Bronchial epithelial cell (primary cell): Measurements from ENCODE around the gene KCNC4. TPM values are rescaled to one million over a fixed set of nuclear protein-coding genes. Genes with fewer than 3 reads are reported as not detected.

Experiments
- DNase-seq: peaks from one replicate; pipeline ENCODE4 v3.0.0-alpha.2; 2010; ENCODE audit warnings: low read depth
- FAIRE-seq: peaks from 2 replicates; lab custom pipeline; 2011; peaks lifted over from hg19 to GRCh38; lab: Jason Lieb, UNC
- H3K27me3 ChIP-seq: 2 replicates; pipeline ENCODE4 v1.5.1; 2011; ENCODE audit warnings: low read length; ENCODE audit not compliant: control insufficient read depth, insufficient read depth
- H3K36me3 ChIP-seq: 2 replicates; pipeline ENCODE4 v1.5.1; 2011; ENCODE audit warnings: low read length; ENCODE audit not compliant: control insufficient read depth, insufficient read depth
- H3K4me3 ChIP-seq: 2 replicates; pipeline ENCODE4 v1.5.1; 2011; ENCODE audit warnings: mild to moderate bottlenecking, low read depth, low read length, control low read depth
- CTCF ChIP-seq: IDR thresholded peaks from 2 replicates; pipeline ENCODE4 v1.5.1; 2011; ENCODE audit warnings: mild to moderate bottlenecking, moderate library complexity, low read length, control low read depth, inconsistent platforms; ENCODE audit not compliant: insufficient read depth, severe bottlenecking
- total RNA-seq: library from RNA; depleted of rRNA; stranded (reverse); fragments of >200 nt; gene quantifications from 2 replicates; pipeline ENCODE4 v1.2.1, GENCODE V29; 2014

The KCNC4 gene
- total RNA-seq, 1 donor from 2014 or later, result 0.53 TPM

- H3K27me3 ChIP-seq, result peaks cover 1% of the 10 kb centered on the region
- DNase-seq, result no peak
- TF ChIP-seq CTCF, result no peak
- FAIRE-seq, result no peak
- no peaks in the 10 kb centered on the region for H3K36me3 ChIP-seq
- no peak overlapping the region for H3K4me3 ChIP-seq
Measured at GRCh38 chr1:110184446-110184845, 25.7 kb upstream of the KCNC4 start.

GRCh38 chr1:110185181-110185580 lies 24.9 kb upstream of the KCNC4 start:
- H3K27me3 ChIP-seq, result peaks cover 1% of the 10 kb centered on the region
- DNase-seq (no peak), FAIRE-seq (no peak)
- no peak overlapping the region for H3K4me3 ChIP-seq
- TF ChIP-seq CTCF, result no peak
- no peaks in the 10 kb centered on the region for H3K36me3 ChIP-seq

DNA sequence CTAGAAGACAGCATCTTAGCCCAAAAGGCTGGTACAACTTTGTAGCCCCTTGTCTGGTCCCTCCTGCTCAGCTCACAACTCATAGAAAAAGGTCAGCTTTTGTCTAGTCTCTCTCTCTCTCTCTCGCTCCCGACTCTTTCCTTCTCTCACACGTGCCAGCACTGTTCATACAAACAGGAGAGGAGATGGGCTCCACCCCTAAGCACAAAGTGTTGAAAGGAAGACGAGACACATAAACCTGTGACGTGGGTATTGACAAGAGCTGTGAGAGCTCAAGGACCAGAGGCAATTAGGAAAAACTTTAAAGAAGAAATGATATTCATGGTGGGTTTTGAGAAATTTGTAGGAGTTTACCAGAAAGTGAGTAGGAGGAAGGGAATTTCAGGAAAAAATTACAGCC lies 23.6 kb upstream of the KCNC4 start:
- H3K36me3 ChIP-seq, result no peaks in the 10 kb centered on the region
- FAIRE-seq (no peak), DNase-seq (no peak)
- no peak overlapping the region for H3K4me3 ChIP-seq
- TF ChIP-seq CTCF, result no peak
- H3K27me3 ChIP-seq, result peaks cover 1% of the 10 kb centered on the region

- H3K4me3 ChIP-seq, result no peak overlapping the region
- TF ChIP-seq CTCF, result no peak
- DNase-seq (no peak), FAIRE-seq (no peak)
- peaks cover 1% of the 10 kb centered on the region for H3K27me3 ChIP-seq
- H3K36me3 ChIP-seq, result no peaks in the 10 kb centered on the region
Measured at GRCh38 chr1:110187139-110187890, 22.8 kb upstream of the KCNC4 start.

DNA sequence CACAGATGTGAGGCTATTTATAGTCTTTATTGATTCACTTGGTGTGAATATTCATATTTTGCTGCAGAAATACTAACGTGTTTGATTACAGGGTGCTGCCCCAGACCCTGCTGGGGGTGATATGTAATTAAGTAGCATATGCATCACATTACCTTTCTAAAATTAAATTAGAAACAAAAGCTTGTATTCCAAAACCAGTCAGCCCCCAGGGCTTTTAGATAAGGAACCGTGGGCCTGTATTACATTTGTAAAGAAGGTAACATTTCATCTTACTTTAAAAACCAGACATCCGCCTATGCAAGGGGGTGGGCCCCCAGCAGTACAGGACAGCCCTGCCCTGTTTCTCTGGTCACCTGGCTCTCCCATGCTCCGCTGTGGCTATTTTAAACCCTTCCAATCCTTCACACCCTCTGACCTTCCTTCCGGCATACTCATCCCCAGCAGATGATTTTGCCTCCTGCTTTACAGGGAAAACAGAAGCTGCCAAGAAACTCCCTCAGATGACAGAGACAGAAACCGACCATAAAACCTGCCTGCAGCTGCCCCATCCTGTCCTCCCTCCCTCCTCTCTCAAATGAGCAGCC lies 22.0 kb upstream of the KCNC4 start:
- DNase-seq (no peak), FAIRE-seq (peak; percentile 13)
- H3K36me3 ChIP-seq, result no peaks in the 10 kb centered on the region
- peaks cover 1% of the 10 kb centered on the region for H3K27me3 ChIP-seq
- no peak for TF ChIP-seq CTCF
- H3K4me3 ChIP-seq, result no peak overlapping the region
